ENCODE measurements around the gene SLC16A3.

- no peak for TF ChIP-seq CTCF (IDR thresholded peaks at IDR 0.05)
- TF ChIP-seq POLR2A (IDR thresholded peaks at IDR 0.05): no peak
These were observed 1.8 kb upstream of the SLC16A3 start for GRCh38 chr17:82226809-82227628.

Data from prostate gland (tissue), 2 donors.